Transverse colon (tissue), 4 donors: ENCODE results near the gene TST. TPM values are rescaled to one million over a fixed set of nuclear protein-coding genes. Genes with fewer than 3 reads are reported as not detected.

Source experiments
- DNase-seq: peaks from one replicate; pipeline ENCODE4 v3.0.0-alpha.2; 2019
- H3K27ac ChIP-seq, 4 donors: fragments of 200-600 bp; sonication (generic); 2 replicates each; pipeline ENCODE4 v1.5.1; 2016 to 2018; ENCODE audit warnings: inconsistent platforms in 4 of 4
- H3K27me3 ChIP-seq: fragments of 200-600 bp; sonication (generic); 2 replicates; pipeline ENCODE4 v1.5.1; 2017; ENCODE audit warnings: inconsistent platforms
- H3K36me3 ChIP-seq, 4 donors: fragments of 200-600 bp; sonication (generic); 2 replicates each; pipeline ENCODE4 v1.5.1; 2017 to 2019; ENCODE audit warnings: inconsistent platforms in 4 of 4
- H3K4me1 ChIP-seq, 4 donors: fragments of 200-600 bp; sonication (generic); 2 replicates each; pipeline ENCODE4 v1.5.1; 2017 to 2020; ENCODE audit warnings: inconsistent platforms in 4 of 4
- H3K4me3 ChIP-seq, 4 donors: fragments of 200-600 bp; sonication (generic); 1 replicate in 1 of 4; 2 replicates in 3 of 4; pipeline versions ENCODE4 v1.5.1 to v1.6.1; 2017 to 2019; ENCODE audit warnings: inconsistent platforms in 4 of 4
- H3K9me3 ChIP-seq, 2 donors: fragments of 200-600 bp; sonication (generic); 2 replicates each; pipeline ENCODE4 v1.5.1; 2017 to 2019; ENCODE audit warnings: inconsistent platforms in 2 of 2
- EP300 ChIP-seq: sonication (generic); formaldehyde crosslinking; IDR thresholded peaks from one replicate; pipeline ENCODE4 v1.6.1; 2017; ENCODE audit warnings: antibody characterized with exemption, low read depth
- POLR2A ChIP-seq: fragments of 450-650 bp; IDR thresholded peaks from one replicate; pipeline ENCODE4 v1.6.1; 2016; ENCODE audit warnings: antibody characterized with exemption, mild to moderate bottlenecking, moderate library complexity
- POLR2AphosphoS5 ChIP-seq, 3 donors: sonication (generic); formaldehyde crosslinking; IDR thresholded peaks; one replicate each; pipeline ENCODE4 v1.6.1; 2016; ENCODE audit warnings: antibody characterized with exemption in 3 of 3
- WGBS, 2 donors: methylation state at CpG; one replicate each; pipeline ENCODE4 v1.1.5; 2018; ENCODE audit warnings: low coverage in 1 of 2; 5-methylcytosine and 5-hydroxymethylcytosine counted together
- in situ Hi-C, 4 donors: fragments of 200-750 bp; cut with MboI; loops; one replicate each; pipeline versions ENCODE4 v1.15.0 to v1.15.1; 2017; ENCODE audit warnings: low sequenced_read_pairs in 3 of 4, low pct_ligation_motif_present in 1 of 4, low pct_unique_long_range_greater_than_20kb in 1 of 4
- intact Hi-C: fragments of 100-400 bp; cut with DNase I; formaldehyde crosslinking; loops from one replicate; pipeline ENCODE4 v1.15.1; 2023; ENCODE audit warnings: low total_unique reads
- total RNA-seq, 4 donors: library from RNA; depleted of rRNA; stranded (reverse); fragments of >200 nt; gene quantifications; one replicate each; pipeline ENCODE4 v1.1.0, GENCODE V29; 2016
- TF ChIP-seq, protein P1 (sequence below), 5 experiments: fragments of 200-600 bp in 3 of 5; fragments of 450-650 bp in 2 of 5; sonication (generic) in 3 of 5; IDR thresholded peaks; 1 replicate in 2 of 5; 2 replicates in 3 of 5; pipeline ENCODE4 v1.5.1; 2016 to 2017; ENCODE audit warnings: antibody characterized with exemption in 5 of 5, inconsistent platforms in 3 of 5, mild to moderate bottlenecking in 2 of 5, moderate library complexity in 1 of 5

TST gene
- total RNA-seq, 4 donors from 2014 or later: 246 to 719 (median 557) TPM

DNA sequence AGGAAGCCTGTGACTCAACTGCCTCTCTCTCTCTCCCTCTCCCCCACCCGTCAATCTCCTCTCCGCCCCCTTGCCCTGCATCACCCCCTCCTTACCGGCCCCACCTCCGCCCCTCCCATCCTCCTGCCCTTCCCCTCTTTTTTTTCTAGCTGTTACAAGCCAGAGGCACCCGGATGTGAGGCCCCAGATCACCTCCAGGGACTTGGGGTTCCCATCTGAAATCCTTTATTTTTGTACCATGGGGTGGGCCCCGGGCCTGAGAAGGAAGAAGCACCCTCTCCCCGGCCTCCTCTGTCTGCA lies 43.1 kb upstream of the TST start:
- H3K36me3 ChIP-seq: peaks cover 0 to 6% (median 0%) of the 10 kb centered on the region in 4 donors
- H3K9me3 ChIP-seq: no peaks in the 10 kb centered on the region
- H3K4me3 ChIP-seq: no peak overlapping the region
- H3K4me1 ChIP-seq: peaks cover 0 to 7% (median 0%) of the 10 kb centered on the region in 4 donors
- WGBS, 2 donors: 56% methylated on average over 6 of the region's 7 CpGs; no CpG with 5 or more reads in 1 of the 2 donors
- no peak overlapping the region for H3K27ac ChIP-seq
- no peak for DNase-seq
- intact Hi-C loops: no loop called here
- H3K27me3 ChIP-seq: no peaks in the 10 kb centered on the region
- in situ Hi-C loops: no loop called here
- TF ChIP-seq, protein P1, sequence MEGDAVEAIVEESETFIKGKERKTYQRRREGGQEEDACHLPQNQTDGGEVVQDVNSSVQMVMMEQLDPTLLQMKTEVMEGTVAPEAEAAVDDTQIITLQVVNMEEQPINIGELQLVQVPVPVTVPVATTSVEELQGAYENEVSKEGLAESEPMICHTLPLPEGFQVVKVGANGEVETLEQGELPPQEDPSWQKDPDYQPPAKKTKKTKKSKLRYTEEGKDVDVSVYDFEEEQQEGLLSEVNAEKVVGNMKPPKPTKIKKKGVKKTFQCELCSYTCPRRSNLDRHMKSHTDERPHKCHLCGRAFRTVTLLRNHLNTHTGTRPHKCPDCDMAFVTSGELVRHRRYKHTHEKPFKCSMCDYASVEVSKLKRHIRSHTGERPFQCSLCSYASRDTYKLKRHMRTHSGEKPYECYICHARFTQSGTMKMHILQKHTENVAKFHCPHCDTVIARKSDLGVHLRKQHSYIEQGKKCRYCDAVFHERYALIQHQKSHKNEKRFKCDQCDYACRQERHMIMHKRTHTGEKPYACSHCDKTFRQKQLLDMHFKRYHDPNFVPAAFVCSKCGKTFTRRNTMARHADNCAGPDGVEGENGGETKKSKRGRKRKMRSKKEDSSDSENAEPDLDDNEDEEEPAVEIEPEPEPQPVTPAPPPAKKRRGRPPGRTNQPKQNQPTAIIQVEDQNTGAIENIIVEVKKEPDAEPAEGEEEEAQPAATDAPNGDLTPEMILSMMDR (IDR thresholded peaks at IDR 0.05): no peak
- TF ChIP-seq POLR2A (no peak), POLR2AphosphoS5 (IDR thresholded peaks at IDR 0.05) (no peak), EP300 (no peak)

DNA sequence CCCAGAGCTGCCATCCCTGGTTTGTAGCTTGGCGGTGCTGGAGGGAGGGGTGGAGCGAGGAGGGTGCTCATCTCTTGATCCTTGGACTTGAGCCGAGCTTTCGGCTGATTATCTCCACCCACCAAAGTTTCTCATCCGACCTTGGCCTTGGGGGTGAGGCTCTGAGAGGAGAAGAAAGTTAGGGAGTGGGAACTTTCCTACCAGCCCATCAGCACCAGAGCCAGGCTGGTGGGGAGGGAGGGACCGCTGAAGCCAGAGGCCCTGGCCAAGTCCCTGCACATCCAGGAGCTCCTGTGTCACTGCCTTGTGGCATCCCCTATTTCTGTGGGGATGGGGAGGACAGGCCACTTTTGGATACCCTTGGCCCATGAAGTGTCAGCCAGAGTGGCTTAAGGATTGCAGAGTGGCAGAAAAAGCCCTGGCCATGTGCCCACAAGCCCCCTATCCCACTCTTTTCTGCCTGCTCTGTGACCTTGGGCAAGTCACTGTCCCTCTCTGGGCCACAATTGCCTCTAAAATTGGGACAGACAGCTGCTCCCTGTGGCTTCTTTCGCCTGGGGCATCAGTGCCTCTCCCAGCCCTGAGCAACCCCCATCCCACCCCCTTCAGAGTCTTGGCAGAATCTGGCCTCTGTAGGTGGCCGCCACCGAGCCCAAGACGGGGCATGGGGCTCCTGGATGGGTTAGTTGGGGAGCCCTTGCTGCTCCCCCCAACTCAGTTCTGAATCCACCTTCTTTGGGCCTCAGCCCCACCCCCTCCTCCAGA lies 42.5 kb upstream of the TST start:
- in situ Hi-C loops: no loop called here

DNA sequence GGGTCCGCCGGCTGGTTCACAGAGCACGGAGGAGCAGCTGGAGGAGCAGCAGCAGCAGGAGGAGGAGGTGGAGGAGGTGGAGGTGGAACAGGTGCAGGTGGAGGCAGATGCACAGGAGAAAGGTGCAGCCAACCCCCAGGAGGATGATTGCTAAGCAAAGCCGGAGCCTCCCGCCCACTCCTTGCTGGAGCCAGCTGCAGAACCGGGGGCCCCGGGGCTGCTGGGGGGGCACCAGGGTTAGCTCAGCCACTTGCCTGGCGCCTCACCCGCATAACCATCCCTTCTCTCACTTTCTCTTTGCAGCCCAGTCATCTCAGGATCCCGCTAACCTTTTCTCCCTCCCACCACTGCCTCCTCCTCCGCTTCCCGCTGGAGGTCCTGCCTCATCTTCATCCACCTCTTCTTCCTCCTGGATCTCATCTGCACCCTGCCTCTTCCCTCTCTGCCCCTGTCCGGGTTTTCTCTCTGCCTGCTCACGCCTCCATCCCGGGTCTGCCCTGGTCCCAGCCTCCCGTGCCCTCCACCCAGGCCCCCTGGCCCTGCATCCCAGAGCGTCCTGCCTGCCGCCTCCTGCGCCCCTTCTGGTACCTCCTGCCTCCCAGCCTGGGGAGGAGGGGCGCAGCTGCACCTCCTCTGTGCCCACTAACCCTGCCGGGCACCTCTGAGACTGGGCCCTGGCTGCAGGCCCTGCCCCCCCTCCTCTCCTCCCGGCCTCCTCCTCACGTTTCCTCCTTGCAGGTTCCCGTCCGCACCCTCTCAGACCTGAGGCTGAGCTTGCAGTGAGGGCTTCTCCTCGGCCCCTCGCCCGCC lies 41.8 kb upstream of the TST start:
- Histone ChIP-seq H3K36me3 (peaks cover 0 to 6% (median 0%) of the 10 kb centered on the region in 4 donors), H3K4me3 (no peak overlapping the region), H3K4me1 (peaks cover 0 to 7% (median 0%) of the 10 kb centered on the region in 4 donors), H3K9me3 (no peaks in the 10 kb centered on the region), H3K27me3 (no peaks in the 10 kb centered on the region), H3K27ac (no peak overlapping the region)
- TF ChIP-seq POLR2A (no peak), EP300 (no peak), POLR2AphosphoS5 (IDR thresholded peaks at IDR 0.05) (no peak)
- TF ChIP-seq, protein P1 (IDR thresholded peaks at IDR 0.05): no peak
- WGBS, 2 donors: 74 to 76% methylated on average over 7 to 28 of the region's 28 CpGs
- DNase-seq: no peak
- in situ Hi-C loops: no loop called here
- intact Hi-C loops: no loop called here

More for the DNA sequence above, 42.5 kb upstream of the TST start:
- TF ChIP-seq EP300: no peak
- TF ChIP-seq POLR2A: no peak
- TF ChIP-seq, protein P1 (IDR thresholded peaks at IDR 0.05): no peak
- TF ChIP-seq POLR2AphosphoS5 (IDR thresholded peaks at IDR 0.05): no peak
- H3K4me3 ChIP-seq: no peak overlapping the region
- H3K27ac ChIP-seq: no peak overlapping the region
- H3K27me3 ChIP-seq: no peaks in the 10 kb centered on the region
- peaks cover 0 to 6% (median 0%) of the 10 kb centered on the region in 4 donors for H3K36me3 ChIP-seq
- H3K4me1 ChIP-seq: peaks cover 0 to 7% (median 0%) of the 10 kb centered on the region in 4 donors
- WGBS, 2 donors: 77% methylated on average over 9 of the region's 10 CpGs; no CpG with 5 or more reads in 1 of the 2 donors
- intact Hi-C loops: no loop called here
- DNase-seq: no peak
- H3K9me3 ChIP-seq: no peaks in the 10 kb centered on the region

DNA sequence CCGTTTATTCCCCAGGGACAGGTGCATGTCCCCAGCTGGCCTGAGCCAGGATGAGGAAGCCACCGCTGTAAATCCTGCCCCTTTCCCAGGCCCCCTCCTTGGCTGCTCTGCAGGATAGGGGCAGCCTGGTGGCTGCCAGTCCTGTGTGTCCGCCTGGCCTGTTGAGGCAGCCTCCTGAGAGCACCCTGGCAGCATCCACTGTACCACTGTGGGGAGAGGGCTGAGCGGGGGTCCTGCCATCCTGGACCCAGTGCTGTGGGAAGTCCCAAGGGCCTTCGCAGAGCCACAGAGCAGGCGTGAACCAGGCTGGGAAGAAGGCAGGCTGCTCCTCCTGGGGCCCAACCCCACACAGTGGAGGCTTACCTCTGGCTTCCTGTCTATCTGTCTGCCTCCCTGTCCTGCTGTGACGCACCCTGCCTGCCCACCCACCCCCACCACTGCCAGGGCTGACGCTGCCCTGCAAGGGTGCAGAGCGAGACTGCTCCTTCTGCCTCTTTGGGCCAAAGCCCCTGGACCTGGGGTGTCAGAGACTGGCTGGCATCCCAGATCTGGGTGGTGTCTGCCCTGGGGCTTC lies 40.7 kb upstream of the TST start:
- WGBS, 2 donors: 89% methylated on average over 9 of the region's 9 CpGs; no CpG with 5 or more reads in 1 of the 2 donors
- Histone ChIP-seq H3K36me3 (peaks cover 0 to 6% (median 0%) of the 10 kb centered on the region in 4 donors), H3K27me3 (no peaks in the 10 kb centered on the region), H3K4me1 (peaks cover 0 to 7% (median 0%) of the 10 kb centered on the region in 4 donors), H3K9me3 (no peaks in the 10 kb centered on the region), H3K27ac (no peak overlapping the region), H3K4me3 (no peak overlapping the region)
- DNase-seq: no peak
- in situ Hi-C loops: no loop called here
- no peak for TF ChIP-seq POLR2AphosphoS5 (IDR thresholded peaks at IDR 0.05)
- TF ChIP-seq, protein P1 (IDR thresholded peaks at IDR 0.05): no peak
- no peak for TF ChIP-seq POLR2A
- TF ChIP-seq EP300: no peak
- intact Hi-C loops: no loop called here
